Pancreas (tissue), 10 donors: ENCODE data around the gene FITM2. TPM values are rescaled to one million over a fixed set of nuclear protein-coding genes. Genes with fewer than 3 reads are reported as not detected.

Source experiments
- ATAC-seq, 4 donors: fragments of 200-7000 bp; cut with Tn5 transposase; one replicate each; pipeline versions ENCODE4 v1.8.0 to v1.9.1; 2020; ENCODE audit warnings: mild to moderate bottlenecking in 4 of 4, moderate library complexity in 4 of 4
- DNase-seq, 6 donors: peaks; one replicate each; pipeline ENCODE4 v3.0.0-alpha.2; 2020
- FAIRE-seq: peaks from 2 replicates; lab custom pipeline; 2012; peaks lifted over from hg19 to GRCh38; lab: Jason Lieb, UNC
- H3K27ac ChIP-seq, 4 donors: fragments of 200-600 bp; sonication (generic); 1 replicate in 3 of 4; 2 replicates in 1 of 4; pipeline versions ENCODE4 v1.5.0 to v1.8.0; 2020
- H3K27me3 ChIP-seq, 4 donors: fragments of 200-600 bp; one replicate each; pipeline ENCODE4 v1.8.0; 2021
- H3K36me3 ChIP-seq, 3 donors: fragments of 200-600 bp; sonication (generic) in 1 of 3; one replicate each; pipeline versions ENCODE4 v1.5.0 to v1.8.0; 2020 to 2021
- H3K4me1 ChIP-seq, 3 donors: fragments of 200-600 bp; one replicate each; pipeline ENCODE4 v1.8.0; 2021
- H3K4me3 ChIP-seq, 4 donors: fragments of 200-600 bp; sonication (generic) in 2 of 4; one replicate each; pipeline versions ENCODE4 v1.5.0 to v1.8.0; 2020 to 2021
- H3K9me3 ChIP-seq, 4 donors: fragments of 200-600 bp; one replicate each; pipeline ENCODE4 v1.8.0; 2021
- WGBS, 2 donors: extraction: QIAGEN DNeasy Blood & Tissue Kit; methylation state at CpG; one replicate each; pipeline ENCODE4 v1.1.7; 2013; 5-methylcytosine and 5-hydroxymethylcytosine counted together
- intact Hi-C, 3 donors: fragments of 100-400 bp; cut with DNase I; formaldehyde crosslinking; loops; one replicate each; pipeline versions ENCODE4 v1.11.1 to v1.14.2; 2022
- polyA plus RNA-seq, 2 donors: library from polyadenylated mRNA; stranded (reverse); fragments of 200-250 nt; gene quantifications; one replicate each; pipeline ENCODE4 v1.2.3, GENCODE V29; 2013
- total RNA-seq, 6 donors: library from RNA; stranded (reverse); fragmentation: NEBNext Ultra II Directional in 4 of 6; extraction: Animal tissue kit (Norgen Biotek cat#: 25700) in 4 of 6; gene quantifications; one replicate each; pipeline versions ENCODE4 v1.2.1 to v1.2.4, GENCODE V29; 2021 to 2023
- TF ChIP-seq, protein P1 (sequence below), 4 donors: fragments of 200-600 bp; sonication (generic) in 3 of 4; IDR thresholded peaks; one replicate each; pipeline versions ENCODE4 v1.5.0 to v1.8.0; 2021; ENCODE audit warnings: antibody characterized with exemption in 4 of 4
- donor health status: healthy with polysubstance abuse.
- donor health status: DM: no; HTN: no; CAD: no; lungs with moderate emphysema.
- donor health status: DM: no; HTN: no; CAD: no.
- donor health status: control.
- donor health status: control.
- donor health status: Bipolar disorder and iron deficiency.
- donor health status: DM: yes; HTN: yes; CAD: no.
- donor health status: DM: no; HTN: no; CAD: no.
- donor health status: DM: no; HTN: no; CAD: no.
- donor health status: DM: yes; HTN: yes; CAD: no.

Gene FITM2
- total RNA-seq (1 to 10 TPM; 5.3 to 7.4 (median 5.9) TPM), polyA plus RNA-seq (1 to 10 TPM; 2.0 to 5.1 TPM)

- intact Hi-C loops = loop anchor here in 2 of 3 donors (5.0 to 10.0 kb wide), 3 partner anchors 94 to 196 kb away; partner anchors contain the start of gene OSER1 (in 1 of the 2)
- 1 to 2% methylated on average over 61 to 70 of the region's 70 CpGs for WGBS, 2 donors
- Histone ChIP-seq H3K9me3 (no peaks in the 10 kb centered on the region), H3K27me3 (no peaks in the 10 kb centered on the region), H3K4me1 (peaks cover 0 to 5% (median 3%) of the 10 kb centered on the region in 3 donors), H3K36me3 (no peaks in the 10 kb centered on the region), H3K4me3 (peak within 1 kb of the TSS; percentile 67 to 94 (median 84)), H3K27ac (peak within 1 kb of the TSS in 3 of 4 donors; percentile 5 to 42 (median 35))
- FAIRE-seq = no peak
- TF ChIP-seq, protein P1, sequence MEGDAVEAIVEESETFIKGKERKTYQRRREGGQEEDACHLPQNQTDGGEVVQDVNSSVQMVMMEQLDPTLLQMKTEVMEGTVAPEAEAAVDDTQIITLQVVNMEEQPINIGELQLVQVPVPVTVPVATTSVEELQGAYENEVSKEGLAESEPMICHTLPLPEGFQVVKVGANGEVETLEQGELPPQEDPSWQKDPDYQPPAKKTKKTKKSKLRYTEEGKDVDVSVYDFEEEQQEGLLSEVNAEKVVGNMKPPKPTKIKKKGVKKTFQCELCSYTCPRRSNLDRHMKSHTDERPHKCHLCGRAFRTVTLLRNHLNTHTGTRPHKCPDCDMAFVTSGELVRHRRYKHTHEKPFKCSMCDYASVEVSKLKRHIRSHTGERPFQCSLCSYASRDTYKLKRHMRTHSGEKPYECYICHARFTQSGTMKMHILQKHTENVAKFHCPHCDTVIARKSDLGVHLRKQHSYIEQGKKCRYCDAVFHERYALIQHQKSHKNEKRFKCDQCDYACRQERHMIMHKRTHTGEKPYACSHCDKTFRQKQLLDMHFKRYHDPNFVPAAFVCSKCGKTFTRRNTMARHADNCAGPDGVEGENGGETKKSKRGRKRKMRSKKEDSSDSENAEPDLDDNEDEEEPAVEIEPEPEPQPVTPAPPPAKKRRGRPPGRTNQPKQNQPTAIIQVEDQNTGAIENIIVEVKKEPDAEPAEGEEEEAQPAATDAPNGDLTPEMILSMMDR (IDR thresholded peaks at IDR 0.05) = peak; percentile 92 to 95 (median 94)
- ATAC-seq = peak; percentile 98 to 100 (median 98)
- peak; percentile 97 to 100 (median 98) for DNase-seq
Observed at GRCh38 chr20:44310664-44311639, at the start of gene FITM2. TSS of gene FITM2 (minus strand) at chr20:44311202. CDS start at chr20:44311148, 54 bp downstream.

GRCh38 chr20:44360221-44360620 is 49.2 kb upstream of the FITM2 start:
- ATAC-seq (no peak), DNase-seq (no peak), FAIRE-seq (no peak)
- intact Hi-C loops = no loop called here
- TF ChIP-seq, protein P1 (IDR thresholded peaks at IDR 0.05) = no peak
- no peaks in the 10 kb centered on the region for H3K36me3 ChIP-seq
- H3K27ac ChIP-seq = no peak overlapping the region
- H3K9me3 ChIP-seq = no peaks in the 10 kb centered on the region
- H3K4me3 ChIP-seq = no peak overlapping the region
- H3K27me3 ChIP-seq = no peaks in the 10 kb centered on the region
- peaks cover 0 to 20% (median 10%) of the 10 kb centered on the region in 3 donors for H3K4me1 ChIP-seq

DNA sequence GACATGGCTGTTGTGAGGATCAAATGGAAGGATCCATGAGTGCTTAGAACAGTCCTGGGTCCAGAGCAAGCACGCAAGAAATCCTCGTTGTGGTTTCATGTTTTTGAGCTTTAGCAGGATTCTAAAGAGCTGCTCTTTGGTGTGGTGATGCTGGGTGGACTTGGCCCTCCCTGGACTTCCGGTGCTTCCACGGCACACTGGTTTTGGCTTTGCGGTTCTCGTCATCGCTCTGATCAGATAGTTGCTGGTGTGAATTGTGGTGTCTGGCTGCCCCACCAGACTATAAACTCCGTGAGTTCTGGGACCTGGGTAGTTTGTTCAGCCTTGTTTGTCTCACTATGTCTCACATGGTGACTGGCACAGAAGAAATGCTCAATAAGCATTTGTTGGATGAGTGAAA is 47.8 kb upstream of the FITM2 start:
- no peak overlapping the region for H3K27ac ChIP-seq
- H3K4me3 ChIP-seq = no peak overlapping the region
- H3K4me1 ChIP-seq = peaks cover 0 to 27% (median 14%) of the 10 kb centered on the region in 3 donors
- ATAC-seq (no peak), FAIRE-seq (no peak), DNase-seq (no peak)
- intact Hi-C loops = no loop called here
- no peaks in the 10 kb centered on the region for H3K9me3 ChIP-seq
- H3K27me3 ChIP-seq = no peaks in the 10 kb centered on the region
- TF ChIP-seq, protein P1 (IDR thresholded peaks at IDR 0.05) = no peak
- 64 to 77% methylated on average over 8 of the region's 8 CpGs for WGBS, 2 donors
- no peaks in the 10 kb centered on the region for H3K36me3 ChIP-seq

DNA sequence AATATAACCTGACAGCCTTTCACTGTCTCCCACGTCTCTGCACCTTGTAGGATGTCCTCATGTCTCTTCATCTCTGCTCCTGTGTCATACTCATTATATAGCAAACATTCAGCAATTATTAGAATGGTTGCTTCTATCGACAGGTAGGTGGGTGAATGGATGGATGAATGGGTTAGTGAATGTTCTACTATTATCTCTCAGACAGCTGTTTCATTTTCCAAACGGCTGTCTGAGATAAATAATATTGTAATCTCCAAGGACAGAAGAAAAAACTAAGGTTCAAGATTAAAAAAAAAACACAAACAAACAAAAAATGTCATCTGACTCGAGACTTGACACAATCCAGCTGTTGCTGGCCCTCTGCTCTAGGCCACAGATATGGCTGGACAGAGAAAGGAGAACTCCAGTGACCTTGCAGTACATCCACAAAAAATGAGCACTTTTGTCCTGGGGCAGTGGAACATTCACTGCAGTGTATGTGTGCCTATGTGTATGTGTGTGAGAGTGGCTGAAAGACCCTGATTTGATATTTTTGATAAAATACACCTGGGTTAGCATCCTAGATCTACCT is 46.6 kb upstream of the FITM2 start:
- no peak overlapping the region for H3K27ac ChIP-seq
- FAIRE-seq (no peak), ATAC-seq (no peak), DNase-seq (no peak)
- TF ChIP-seq, protein P1 (IDR thresholded peaks at IDR 0.05) = no peak
- no peaks in the 10 kb centered on the region for H3K9me3 ChIP-seq
- intact Hi-C loops = no loop called here
- no peaks in the 10 kb centered on the region for H3K27me3 ChIP-seq
- 20 to 22% methylated on average over 4 of the region's 4 CpGs for WGBS, 2 donors
- no peaks in the 10 kb centered on the region for H3K36me3 ChIP-seq
- peak overlapping the region in 1 of 4 donors; percentile 67 for H3K4me3 ChIP-seq
- peaks cover 0 to 27% (median 14%) of the 10 kb centered on the region in 3 donors for H3K4me1 ChIP-seq
